Suprapubic skin (tissue), 3 donors: ENCODE data around the gene PFDN5.

Experiments
- EP300 ChIP-seq: sonication (generic); formaldehyde crosslinking; IDR thresholded peaks from one replicate; pipeline ENCODE4 v1.6.1; 2017; ENCODE audit warnings: antibody characterized with exemption
- POLR2A ChIP-seq, 2 donors: fragments of 450-650 bp; IDR thresholded peaks; one replicate each; pipeline ENCODE4 v1.6.1; 2017; ENCODE audit warnings: antibody characterized with exemption in 2 of 2, mild to moderate bottlenecking in 2 of 2, moderate library complexity in 2 of 2
- TF ChIP-seq, protein P1 (sequence below), 2 donors: fragments of 200-600 bp in 1 of 2; fragments of 450-650 bp in 1 of 2; sonication (generic) in 1 of 2; IDR thresholded peaks; one replicate each; pipeline ENCODE4 v1.5.1; 2016 to 2019; ENCODE audit warnings: antibody characterized with exemption in 2 of 2, mild to moderate bottlenecking in 1 of 2, moderate library complexity in 1 of 2

DNA sequence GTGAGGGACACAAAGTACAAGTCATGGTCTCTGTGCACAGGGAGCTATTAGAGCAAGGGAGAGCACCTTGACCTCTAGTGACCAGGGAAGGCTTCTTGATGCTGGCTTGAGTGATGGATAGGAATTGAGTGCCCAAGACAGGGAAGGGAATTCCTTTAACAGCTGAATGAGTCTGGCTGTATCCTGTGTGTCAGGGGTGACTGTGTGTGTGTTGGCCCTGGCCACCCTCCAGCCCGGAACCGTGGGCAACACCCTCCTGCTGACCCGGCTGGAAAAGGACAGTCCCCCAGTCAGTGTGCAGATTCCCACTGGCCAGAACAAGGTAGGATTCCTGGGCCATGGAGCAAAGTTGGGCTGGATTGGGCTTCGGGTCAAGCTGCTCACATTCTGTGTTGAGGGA lies 5.5 kb upstream of the PFDN5 start:
- no peak for TF ChIP-seq EP300
- TF ChIP-seq, protein P1, sequence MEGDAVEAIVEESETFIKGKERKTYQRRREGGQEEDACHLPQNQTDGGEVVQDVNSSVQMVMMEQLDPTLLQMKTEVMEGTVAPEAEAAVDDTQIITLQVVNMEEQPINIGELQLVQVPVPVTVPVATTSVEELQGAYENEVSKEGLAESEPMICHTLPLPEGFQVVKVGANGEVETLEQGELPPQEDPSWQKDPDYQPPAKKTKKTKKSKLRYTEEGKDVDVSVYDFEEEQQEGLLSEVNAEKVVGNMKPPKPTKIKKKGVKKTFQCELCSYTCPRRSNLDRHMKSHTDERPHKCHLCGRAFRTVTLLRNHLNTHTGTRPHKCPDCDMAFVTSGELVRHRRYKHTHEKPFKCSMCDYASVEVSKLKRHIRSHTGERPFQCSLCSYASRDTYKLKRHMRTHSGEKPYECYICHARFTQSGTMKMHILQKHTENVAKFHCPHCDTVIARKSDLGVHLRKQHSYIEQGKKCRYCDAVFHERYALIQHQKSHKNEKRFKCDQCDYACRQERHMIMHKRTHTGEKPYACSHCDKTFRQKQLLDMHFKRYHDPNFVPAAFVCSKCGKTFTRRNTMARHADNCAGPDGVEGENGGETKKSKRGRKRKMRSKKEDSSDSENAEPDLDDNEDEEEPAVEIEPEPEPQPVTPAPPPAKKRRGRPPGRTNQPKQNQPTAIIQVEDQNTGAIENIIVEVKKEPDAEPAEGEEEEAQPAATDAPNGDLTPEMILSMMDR (IDR thresholded peaks at IDR 0.05) = no peak
- no peak for TF ChIP-seq POLR2A (IDR thresholded peaks at IDR 0.05)
